Panc1 (cell line): ENCODE results near the gene ITPR2. TPM values are rescaled to one million over a fixed set of nuclear protein-coding genes. Genes with fewer than 3 reads are reported as not detected.

ENCODE experiments used
- ATAC-seq: fragments of 200-7000 bp; cut with Tn5 transposase; 2 replicates; pipeline ENCODE4 v1.9.1; 2020; ENCODE audit warnings: mild to moderate bottlenecking, moderate library complexity
- BruUV-seq: library from RNA; stranded (reverse); fragments of 400-500 nt; replicated peaks from 2 replicates; lab custom pipeline; 2021; lab: Mats Ljungman, UMichigan
- CTCF ChIA-PET: fragments of 300-600 bp; sonication (Branson Sonifier 250); formaldehyde crosslinking; loops from one replicate; lab custom pipeline; 2022; ENCODE audit warnings: antibody characterized with exemption; lab: Charles Lee
- POLR2A ChIA-PET: fragments of 300-600 bp; sonication (Branson Sonifier 250); formaldehyde crosslinking; loops from one replicate; lab custom pipeline; 2022; ENCODE audit warnings: antibody characterized with exemption; lab: Charles Lee
- DNase-seq: peaks from one replicate; pipeline ENCODE4 v3.0.0-alpha.2; 2010; ENCODE audit warnings: low read depth, low spot score
- H3K27ac ChIP-seq: 2 replicates; pipeline ENCODE4 v1.5.1; 2011; ENCODE audit warnings: mild to moderate bottlenecking, low read length, inconsistent platforms
- H3K27me3 ChIP-seq: fragments of 200-500 bp; sonication (Bioruptor generic); 2 replicates; pipeline ENCODE4 v1.6.0; 2014; ENCODE audit warnings: low read length, inconsistent platforms; ENCODE audit not compliant: control insufficient read depth, insufficient read depth
- H3K36me3 ChIP-seq: fragments of 200-500 bp; sonication (Bioruptor generic); 2 replicates; pipeline ENCODE4 v1.5.1; 2014; ENCODE audit warnings: inconsistent platforms, mild to moderate bottlenecking, low read length, moderate library complexity; ENCODE audit not compliant: control insufficient read depth, insufficient read depth
- H3K4me1 ChIP-seq: 2 replicates; pipeline ENCODE4 v1.5.1; 2011; ENCODE audit warnings: inconsistent platforms, mild to moderate bottlenecking, low read length, moderate library complexity; ENCODE audit not compliant: control insufficient read depth, insufficient read depth
- H3K4me3 ChIP-seq, 2 experiments: 2 replicates each; pipeline ENCODE4 v1.5.1; 2011 to 2012; ENCODE audit warnings: low read depth in 2 of 2, low read length in 2 of 2, mild to moderate bottlenecking in 2 of 2, inconsistent platforms in 1 of 2, moderate library complexity in 1 of 2
- H3K9me3 ChIP-seq: fragments of 200-500 bp; sonication (Bioruptor generic); 2 replicates; pipeline ENCODE4 v1.5.1; 2014; ENCODE audit warnings: low read depth, mild to moderate bottlenecking, inconsistent platforms, low read length, moderate library complexity; ENCODE audit not compliant: control insufficient read depth, insufficient read depth
- CTCF ChIP-seq: fragments of 450-650 bp; IDR thresholded peaks from 2 replicates; pipeline ENCODE4 v1.5.1; 2017; ENCODE audit warnings: mild to moderate bottlenecking
- POLR2AphosphoS5 ChIP-seq: IDR thresholded peaks from 2 replicates; pipeline ENCODE4 v1.6.1; 2012; ENCODE audit warnings: mild to moderate bottlenecking, low read depth, low read length, moderate library complexity
- REST ChIP-seq, 2 experiments: IDR thresholded peaks; 2 replicates each; pipeline ENCODE4 v1.6.1; 2011 to 2012; ENCODE audit warnings: low read depth in 2 of 2, control low read depth in 1 of 2, low read length in 1 of 2, mild to moderate bottlenecking in 1 of 2, moderate library complexity in 1 of 2; ENCODE audit not compliant: insufficient read depth in 1 of 2
- SIN3A ChIP-seq: IDR thresholded peaks from 2 replicates; pipeline ENCODE4 v1.6.1; 2012; ENCODE audit warnings: low read depth, mild to moderate bottlenecking, low read length, moderate library complexity, borderline replicate concordance; ENCODE audit not compliant: insufficient read depth
- TCF7L2 ChIP-seq: IDR thresholded peaks from 2 replicates; pipeline ENCODE4 v1.6.1; 2011; ENCODE audit warnings: mild to moderate bottlenecking, low read depth, low read length, inconsistent platforms
- in situ Hi-C: cut with HindIII; loops from 2 replicates; pipeline ENCODE4 v1.10.0; 2016; ENCODE audit warnings: low sequenced_read_pairs, low pct_unique_long_range_greater_than_20kb
- intact Hi-C: fragments of 100-400 bp; cut with micrococcal nuclease; formaldehyde crosslinking; loops from one replicate; pipeline ENCODE4 v1.10.0; 2022; ENCODE audit not compliant: unreplicated experiment
- total RNA-seq: library from RNA; stranded (reverse); gene quantifications from one replicate; pipeline ENCODE4 v1.2.1, GENCODE V29; 2021; ENCODE audit not compliant: unreplicated experiment

ITPR2 gene
- total RNA-seq, 1 experiment from 2014 or later: 41.8 TPM

- TF ChIP-seq CTCF (no peak), SIN3A (no peak), REST (IDR thresholded peaks at IDR 0.05; ENCODE audit: insufficient read depth in 1 of 2, low read depth in 2 of 2, low read length in 1 of 2) (no peak), TCF7L2 (no peak), POLR2AphosphoS5 (no peak)
- CTCF ChIA-PET: no interaction called here
- BruUV-seq: no TSS peak
- POLR2A ChIA-PET: no interaction called here
- no peaks in the 10 kb centered on the region for H3K9me3 ChIP-seq
- in situ Hi-C loops (no loop called here), intact Hi-C loops (no loop called here)
- no peak for ATAC-seq
- no peak for DNase-seq
- H3K27me3 ChIP-seq: no peaks in the 10 kb centered on the region
- H3K36me3 ChIP-seq: no peaks in the 10 kb centered on the region
- no peak overlapping the region for H3K27ac ChIP-seq
- no peak overlapping the region for H3K4me3 ChIP-seq
- H3K4me1 ChIP-seq: no peaks in the 10 kb centered on the region
Measured at GRCh38 chr12:26341491-26341890, 491.5 kb downstream of the ITPR2 start.

GRCh38 chr12:26340649-26341048, 492.3 kb downstream of the ITPR2 start:
- in situ Hi-C loops: no loop called here
- CTCF ChIA-PET: no interaction called here

More at GRCh38 chr12:26340649-26341048, 492.3 kb downstream of the ITPR2 start:
- Histone ChIP-seq H3K9me3 (no peaks in the 10 kb centered on the region), H3K27ac (no peak overlapping the region), H3K27me3 (no peaks in the 10 kb centered on the region), H3K4me3 (no peak overlapping the region), H3K36me3 (no peaks in the 10 kb centered on the region), H3K4me1 (no peaks in the 10 kb centered on the region)
- intact Hi-C loops: no loop called here
- ATAC-seq: no peak
- POLR2A ChIA-PET: interaction anchor here (0.6 kb wide), 1 partner anchor 369 kb away, joined by 4 read pairs; no protein-coding TSS in a partner anchor
- no peak for DNase-seq
- no peak for TF ChIP-seq TCF7L2
- TF ChIP-seq REST (IDR thresholded peaks at IDR 0.05; ENCODE audit: insufficient read depth in 1 of 2, low read depth in 2 of 2, low read length in 1 of 2): no peak
- TF ChIP-seq SIN3A: no peak
- no peak for TF ChIP-seq CTCF
- TF ChIP-seq POLR2AphosphoS5: no peak
- BruUV-seq: no TSS peak
